HCT116 (cell line): ENCODE results near the gene EVX2. TPM values are rescaled to one million over a fixed set of nuclear protein-coding genes. Genes with fewer than 3 reads are reported as not detected.

ENCODE experiments used
- ATAC-seq: fragments of 200-7000 bp; cut with Tn5 transposase; 2 replicates; pipeline ENCODE4 v1.9.1; 2020; ENCODE audit warnings: mild to moderate bottlenecking, moderate library complexity
- BruUV-seq: library from RNA; stranded (reverse); fragments of 400-500 nt; replicated peaks from 2 replicates; lab custom pipeline; 2021; lab: Mats Ljungman, UMichigan
- CTCF ChIA-PET: fragments of 300-600 bp; sonication (Branson Sonifier 250); formaldehyde crosslinking; loops from one replicate; lab custom pipeline; 2021; ENCODE audit warnings: antibody characterized with exemption; lab: Charles Lee
- POLR2A ChIA-PET: fragments of 300-600, 350-600 bp; sonication (Branson Sonifier 250); formaldehyde crosslinking; loops from one replicate; lab custom pipeline; 2021; ENCODE audit warnings: antibody characterized with exemption; lab: Charles Lee
- RAD21 ChIA-PET, 2 experiments: fragments of 300-600 bp; sonication (Branson Sonifier 250); formaldehyde crosslinking; loops; one replicate each; lab custom pipeline; 2023; ENCODE audit warnings: low total read pairs in 2 of 2; ENCODE audit not compliant: uncharacterized antibody in 2 of 2, unreplicated experiment in 2 of 2, low non-redundant PET in 1 of 2; lab: Charles Lee
- DNase-seq: peaks from one replicate; pipeline ENCODE4 v3.0.0-alpha.2; 2010; ENCODE audit warnings: low read depth, low spot score
- H2AFZ ChIP-seq: fragments of 200-600 bp; shearing (Covaris generic), sonication (generic); 2 replicates; pipeline ENCODE4 v1.6.1; 2017; ENCODE audit warnings: low read depth, mixed run types, mixed read lengths, antibody characterized with exemption, low read length; ENCODE audit not compliant: poor library complexity, severe bottlenecking
- H3K27ac ChIP-seq: 2 replicates; pipeline ENCODE4 v1.5.1; 2012; ENCODE audit warnings: low read depth, low read length
- H3K27me3 ChIP-seq: fragments of 200-600 bp; sonication (generic); 2 replicates; pipeline ENCODE4 v1.6.1; 2016; ENCODE audit warnings: mixed run types, low read length, mixed read lengths; ENCODE audit not compliant: insufficient read depth
- H3K36me3 ChIP-seq, 2 experiments: fragments of 200-500 bp in 1 of 2; fragments of 200-600 bp in 1 of 2; sonication (Bioruptor generic) in 1 of 2; sonication (generic) in 1 of 2; 2 replicates each; pipeline versions ENCODE4 v1.5.1 to v1.6.1; 2014 to 2016; ENCODE audit warnings: low read length in 2 of 2, inconsistent platforms in 1 of 2, mixed read lengths in 1 of 2, mixed run types in 1 of 2; ENCODE audit not compliant: insufficient read depth in 2 of 2, control insufficient read depth in 1 of 2
- H3K4me1 ChIP-seq, 2 experiments: fragments of 200-600 bp in 1 of 2; sonication (generic) in 1 of 2; 2 replicates each; pipeline versions ENCODE4 v1.5.1 to v1.6.1; 2012 to 2017; ENCODE audit warnings: low read length in 2 of 2, inconsistent platforms in 1 of 2, mild to moderate bottlenecking in 1 of 2, mixed read lengths in 1 of 2, mixed run types in 1 of 2, moderate library complexity in 1 of 2; ENCODE audit not compliant: insufficient read depth in 2 of 2, control insufficient read depth in 1 of 2
- H3K4me2 ChIP-seq: fragments of 200-600 bp; sonication (generic); 2 replicates; pipeline ENCODE4 v1.6.1; 2017; ENCODE audit warnings: mixed run types, low read length, mixed read lengths
- H3K4me3 ChIP-seq, 2 experiments: fragments of 200-600 bp in 1 of 2; sonication (generic) in 1 of 2; replicated peaks in 1 of 2; 2 replicates each; pipeline ENCODE4 v1.5.1; 2011 to 2016; ENCODE audit warnings: low read length in 2 of 2, control low read depth in 1 of 2, low read depth in 1 of 2, mild to moderate bottlenecking in 1 of 2, mixed read lengths in 1 of 2, mixed run types in 1 of 2
- H3K79me2 ChIP-seq: fragments of 200-600 bp; sonication (generic); 2 replicates; pipeline ENCODE4 v1.6.1; 2017; ENCODE audit warnings: mild to moderate bottlenecking, mixed run types, low read length, moderate library complexity, mixed read lengths; ENCODE audit not compliant: insufficient read depth
- H3K9ac ChIP-seq: fragments of 200-600 bp; sonication (generic); 2 replicates; pipeline ENCODE4 v1.6.1; 2016; ENCODE audit warnings: low read length, mixed read lengths
- H3K9me2 ChIP-seq: fragments of 200-600 bp; sonication (generic), shearing (Covaris generic); 2 replicates; pipeline ENCODE4 v1.6.1; 2017; ENCODE audit warnings: mixed run types, mild to moderate bottlenecking, moderate library complexity; ENCODE audit not compliant: insufficient read depth
- H3K9me3 ChIP-seq, 2 experiments: fragments of 200-500 bp in 1 of 2; fragments of 200-600 bp in 1 of 2; sonication (Bioruptor generic) in 1 of 2; sonication (generic) in 1 of 2; 2 replicates each; pipeline ENCODE4 v1.6.1; 2014 to 2017; ENCODE audit warnings: low read length in 2 of 2, mixed read lengths in 2 of 2, inconsistent platforms in 1 of 2, low read depth in 1 of 2, mild to moderate bottlenecking in 1 of 2, mixed run types in 1 of 2, moderate library complexity in 1 of 2; ENCODE audit not compliant: control insufficient read depth in 1 of 2, insufficient read depth in 1 of 2
- H4K20me1 ChIP-seq: fragments of 200-600 bp; sonication (generic), shearing (Covaris generic); 2 replicates; pipeline ENCODE4 v1.6.1; 2017; ENCODE audit warnings: mixed run types, mild to moderate bottlenecking, moderate library complexity; ENCODE audit not compliant: insufficient read depth
- CEBPB ChIP-seq: IDR thresholded peaks from 2 replicates; pipeline ENCODE4 v1.6.1; 2012; ENCODE audit warnings: low read depth
- EGR1 ChIP-seq: IDR thresholded peaks from 2 replicates; pipeline ENCODE4 v1.6.1; 2012; ENCODE audit warnings: low read depth
- ELF1 ChIP-seq: IDR thresholded peaks from 2 replicates; pipeline ENCODE4 v1.6.1; 2012; ENCODE audit warnings: low read depth, borderline replicate concordance
- EZH2 ChIP-seq: fragments of 200-600 bp; sonication (generic); IDR thresholded peaks from 2 replicates; pipeline ENCODE4 v1.6.1; 2017; ENCODE audit warnings: antibody characterized with exemption, mixed run types
- EZH2phosphoT487 ChIP-seq: fragments of 200-600 bp; IDR thresholded peaks from 2 replicates; pipeline ENCODE4 v1.6.1; 2018; ENCODE audit warnings: antibody characterized with exemption, borderline replicate concordance
- POLR2A ChIP-seq: IDR thresholded peaks from 2 replicates; pipeline ENCODE4 v1.7.0; 2011; ENCODE audit warnings: borderline replicate concordance; ENCODE audit not compliant: insufficient read depth, insufficient read length; ENCODE audit errors: extremely low read depth
- SRF ChIP-seq: IDR thresholded peaks from 2 replicates; pipeline ENCODE4 v1.6.1; 2012; ENCODE audit warnings: low read depth
- TCF7L2 ChIP-seq: IDR thresholded peaks from 2 replicates; pipeline ENCODE4 v1.7.0; 2011; ENCODE audit warnings: borderline replicate concordance, inconsistent platforms; ENCODE audit not compliant: insufficient read depth, insufficient read length; ENCODE audit errors: extremely low read depth
- ZFX ChIP-seq: fragments of 450-650 bp; IDR thresholded peaks from 2 replicates; pipeline ENCODE4 v1.6.1; 2017
- intact Hi-C: fragments of 100-400 bp; cut with micrococcal nuclease; formaldehyde crosslinking; loops from 2 replicates; pipeline ENCODE4 v1.10.0; 2022
- total RNA-seq: library from RNA; stranded (reverse); gene quantifications from one replicate; pipeline ENCODE4 v1.2.1, GENCODE V29; 2021; ENCODE audit not compliant: unreplicated experiment
- TF ChIP-seq, protein P1 (sequence below), 3 experiments: fragments of 200-600 bp in 1 of 3; sonication (generic) in 1 of 3; IDR thresholded peaks in 2 of 3; conservative IDR thresholded peaks in 1 of 3; 2 replicates each; pipeline ENCODE4 v1.5.1; 2012 to 2017; ENCODE audit warnings: low read depth in 2 of 3, low read length in 2 of 3, antibody characterized with exemption in 1 of 3, borderline replicate concordance in 1 of 3, control low read depth in 1 of 3, mild to moderate bottlenecking in 1 of 3, mixed read lengths in 1 of 3, mixed run types in 1 of 3, moderate library complexity in 1 of 3; ENCODE audit not compliant: insufficient read depth in 1 of 3
- TF ChIP-seq, protein P2 (sequence below): IDR thresholded peaks from 2 replicates; pipeline ENCODE4 v1.6.1; 2011; ENCODE audit warnings: mild to moderate bottlenecking, low read length, moderate library complexity; ENCODE audit not compliant: insufficient replicate concordance; ENCODE audit errors: extremely low read depth
- TF ChIP-seq, protein P3 (sequence below): IDR thresholded peaks from 2 replicates; pipeline ENCODE4 v1.6.1; 2012

Gene EVX2
- total RNA-seq, 1 experiment from 2014 or later = not detected

DNA sequence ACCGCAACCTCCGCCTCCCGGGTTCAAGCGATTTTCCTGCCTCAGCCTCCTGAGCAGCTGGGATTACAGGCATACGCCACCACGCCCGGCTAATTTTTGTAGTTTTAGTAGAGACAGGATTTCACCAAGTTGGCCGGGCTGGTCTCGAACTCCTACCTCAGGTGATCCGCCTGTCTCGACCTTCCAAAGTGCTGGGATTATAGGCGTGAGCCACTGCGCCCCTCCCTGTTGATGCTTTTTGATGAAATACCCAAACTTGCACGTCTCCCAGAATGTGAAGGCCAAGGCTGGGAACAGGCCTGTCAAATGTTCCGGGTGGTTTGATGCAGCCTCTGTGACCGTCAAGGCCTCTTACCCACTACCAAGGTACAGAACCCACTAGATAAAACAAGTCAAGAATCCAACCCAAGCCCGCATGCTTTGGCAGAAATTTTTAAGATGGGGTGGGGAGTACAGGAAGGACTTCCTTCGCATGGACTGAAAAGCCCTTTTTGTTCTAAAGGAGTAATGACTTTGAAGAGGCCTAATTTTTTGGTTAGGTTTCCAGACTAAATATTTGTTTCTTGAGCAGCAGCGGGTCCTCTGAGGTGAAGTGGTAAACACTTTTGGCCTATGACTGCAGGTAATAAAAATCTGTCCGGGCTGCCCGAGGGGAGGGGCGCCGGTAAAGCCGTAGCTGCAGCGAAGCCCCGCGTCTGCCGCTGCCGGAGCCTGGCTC lies 3.7 kb upstream of the EVX2 start:
- no peaks in the 10 kb centered on the region for H3K27me3 ChIP-seq
- no peak overlapping the region for H3K4me2 ChIP-seq
- DNase-seq = no peak
- no peak for ATAC-seq
- intact Hi-C loops = loop anchor here (2.0 to 5.0 kb wide), 3 partner anchors 397 to 1050 kb away; no protein-coding TSS in a partner anchor
- POLR2A ChIA-PET = no interaction called here
- RAD21 ChIA-PET = no interaction called here
- H3K36me3 ChIP-seq = no peaks in the 10 kb centered on the region
- no peak overlapping the region for H3K9ac ChIP-seq
- H2AFZ ChIP-seq = no peak overlapping the region
- no peaks in the 10 kb centered on the region for H3K4me1 ChIP-seq
- BruUV-seq = no TSS peak
- H3K79me2 ChIP-seq = no peaks in the 10 kb centered on the region
- no peaks in the 10 kb centered on the region for H4K20me1 ChIP-seq
- H3K9me2 ChIP-seq = no peaks in the 10 kb centered on the region
- CTCF ChIA-PET = no interaction called here
- H3K9me3 ChIP-seq = no peaks in the 10 kb centered on the region; a peak in 1 of 4 replicates
- H3K4me3 ChIP-seq = no peak overlapping the region
- TF ChIP-seq, protein P1, sequence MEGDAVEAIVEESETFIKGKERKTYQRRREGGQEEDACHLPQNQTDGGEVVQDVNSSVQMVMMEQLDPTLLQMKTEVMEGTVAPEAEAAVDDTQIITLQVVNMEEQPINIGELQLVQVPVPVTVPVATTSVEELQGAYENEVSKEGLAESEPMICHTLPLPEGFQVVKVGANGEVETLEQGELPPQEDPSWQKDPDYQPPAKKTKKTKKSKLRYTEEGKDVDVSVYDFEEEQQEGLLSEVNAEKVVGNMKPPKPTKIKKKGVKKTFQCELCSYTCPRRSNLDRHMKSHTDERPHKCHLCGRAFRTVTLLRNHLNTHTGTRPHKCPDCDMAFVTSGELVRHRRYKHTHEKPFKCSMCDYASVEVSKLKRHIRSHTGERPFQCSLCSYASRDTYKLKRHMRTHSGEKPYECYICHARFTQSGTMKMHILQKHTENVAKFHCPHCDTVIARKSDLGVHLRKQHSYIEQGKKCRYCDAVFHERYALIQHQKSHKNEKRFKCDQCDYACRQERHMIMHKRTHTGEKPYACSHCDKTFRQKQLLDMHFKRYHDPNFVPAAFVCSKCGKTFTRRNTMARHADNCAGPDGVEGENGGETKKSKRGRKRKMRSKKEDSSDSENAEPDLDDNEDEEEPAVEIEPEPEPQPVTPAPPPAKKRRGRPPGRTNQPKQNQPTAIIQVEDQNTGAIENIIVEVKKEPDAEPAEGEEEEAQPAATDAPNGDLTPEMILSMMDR (IDR thresholded peaks at IDR 0.05 in 2 of 3, conservative IDR thresholded peaks at IDR 0.05 in 1 of 3; ENCODE audit: borderline replicate concordance in 1 of 3, insufficient read depth in 1 of 3, low read depth in 2 of 3, low read length in 2 of 3) = no peak
- no peak for TF ChIP-seq POLR2A
- no peak for TF ChIP-seq EZH2
- no peak for TF ChIP-seq ZFX
- no peak for TF ChIP-seq SRF
- TF ChIP-seq, protein P2, sequence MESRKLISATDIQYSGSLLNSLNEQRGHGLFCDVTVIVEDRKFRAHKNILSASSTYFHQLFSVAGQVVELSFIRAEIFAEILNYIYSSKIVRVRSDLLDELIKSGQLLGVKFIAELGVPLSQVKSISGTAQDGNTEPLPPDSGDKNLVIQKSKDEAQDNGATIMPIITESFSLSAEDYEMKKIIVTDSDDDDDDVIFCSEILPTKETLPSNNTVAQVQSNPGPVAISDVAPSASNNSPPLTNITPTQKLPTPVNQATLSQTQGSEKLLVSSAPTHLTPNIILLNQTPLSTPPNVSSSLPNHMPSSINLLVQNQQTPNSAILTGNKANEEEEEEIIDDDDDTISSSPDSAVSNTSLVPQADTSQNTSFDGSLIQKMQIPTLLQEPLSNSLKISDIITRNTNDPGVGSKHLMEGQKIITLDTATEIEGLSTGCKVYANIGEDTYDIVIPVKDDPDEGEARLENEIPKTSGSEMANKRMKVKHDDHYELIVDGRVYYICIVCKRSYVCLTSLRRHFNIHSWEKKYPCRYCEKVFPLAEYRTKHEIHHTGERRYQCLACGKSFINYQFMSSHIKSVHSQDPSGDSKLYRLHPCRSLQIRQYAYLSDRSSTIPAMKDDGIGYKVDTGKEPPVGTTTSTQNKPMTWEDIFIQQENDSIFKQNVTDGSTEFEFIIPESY = no peak
- TF ChIP-seq EGR1 = no peak
- TF ChIP-seq TCF7L2 = no peak
- TF ChIP-seq ELF1 = no peak
- no peak for TF ChIP-seq EZH2phosphoT487
- no peak for TF ChIP-seq CEBPB
- TF ChIP-seq, protein P3, sequence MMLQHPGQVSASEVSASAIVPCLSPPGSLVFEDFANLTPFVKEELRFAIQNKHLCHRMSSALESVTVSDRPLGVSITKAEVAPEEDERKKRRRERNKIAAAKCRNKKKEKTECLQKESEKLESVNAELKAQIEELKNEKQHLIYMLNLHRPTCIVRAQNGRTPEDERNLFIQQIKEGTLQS = no peak
- TF ChIP-seq, all 23 proteins: peak for 0
- H3K27ac ChIP-seq = no peak overlapping the region
